ENCODE results near the gene TBCK. TPM values are rescaled to one million over a fixed set of nuclear protein-coding genes. Genes with fewer than 3 reads are reported as not detected.

The TBCK gene
- total and polyA plus RNA-seq, 2 experiments from 2014 or later, result 13.9 to 28.9 TPM

- TF ChIP-seq ZNF331 (CRISPR knock-in tag; IDR thresholded peaks at IDR 0.05; ENCODE audit: low read depth) (no peak), NANOG (IDR thresholded peaks at IDR 0.05; ENCODE audit: borderline replicate concordance) (no peak), EZH2phosphoT487 (IDR thresholded peaks at IDR 0.05; ENCODE audit: unreplicated experiment) (no peak), ZNF114 (CRISPR knock-in tag; IDR thresholded peaks at IDR 0.05) (no peak), STAT1 (IDR thresholded peaks at IDR 0.05; ENCODE audit: unreplicated experiment) (no peak), ETS1 (IDR thresholded peaks at IDR 0.05) (no peak)
- TF ChIP-seq, protein P1, sequence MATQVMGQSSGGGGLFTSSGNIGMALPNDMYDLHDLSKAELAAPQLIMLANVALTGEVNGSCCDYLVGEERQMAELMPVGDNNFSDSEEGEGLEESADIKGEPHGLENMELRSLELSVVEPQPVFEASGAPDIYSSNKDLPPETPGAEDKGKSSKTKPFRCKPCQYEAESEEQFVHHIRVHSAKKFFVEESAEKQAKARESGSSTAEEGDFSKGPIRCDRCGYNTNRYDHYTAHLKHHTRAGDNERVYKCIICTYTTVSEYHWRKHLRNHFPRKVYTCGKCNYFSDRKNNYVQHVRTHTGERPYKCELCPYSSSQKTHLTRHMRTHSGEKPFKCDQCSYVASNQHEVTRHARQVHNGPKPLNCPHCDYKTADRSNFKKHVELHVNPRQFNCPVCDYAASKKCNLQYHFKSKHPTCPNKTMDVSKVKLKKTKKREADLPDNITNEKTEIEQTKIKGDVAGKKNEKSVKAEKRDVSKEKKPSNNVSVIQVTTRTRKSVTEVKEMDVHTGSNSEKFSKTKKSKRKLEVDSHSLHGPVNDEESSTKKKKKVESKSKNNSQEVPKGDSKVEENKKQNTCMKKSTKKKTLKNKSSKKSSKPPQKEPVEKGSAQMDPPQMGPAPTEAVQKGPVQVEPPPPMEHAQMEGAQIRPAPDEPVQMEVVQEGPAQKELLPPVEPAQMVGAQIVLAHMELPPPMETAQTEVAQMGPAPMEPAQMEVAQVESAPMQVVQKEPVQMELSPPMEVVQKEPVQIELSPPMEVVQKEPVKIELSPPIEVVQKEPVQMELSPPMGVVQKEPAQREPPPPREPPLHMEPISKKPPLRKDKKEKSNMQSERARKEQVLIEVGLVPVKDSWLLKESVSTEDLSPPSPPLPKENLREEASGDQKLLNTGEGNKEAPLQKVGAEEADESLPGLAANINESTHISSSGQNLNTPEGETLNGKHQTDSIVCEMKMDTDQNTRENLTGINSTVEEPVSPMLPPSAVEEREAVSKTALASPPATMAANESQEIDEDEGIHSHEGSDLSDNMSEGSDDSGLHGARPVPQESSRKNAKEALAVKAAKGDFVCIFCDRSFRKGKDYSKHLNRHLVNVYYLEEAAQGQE (IDR thresholded peaks at IDR 0.05; ENCODE audit: unreplicated experiment), result no peak
- H3K4me3 Mint-ChIP-seq, result no peak overlapping the region
- H3K36me3 Mint-ChIP-seq (ENCODE audit: low read depth), result peaks cover 6% of the 10 kb centered on the region; the same call in 2 of the 3 replicates
- no peaks in the 10 kb centered on the region for H3K27me3 Mint-ChIP-seq (ENCODE audit: insufficient read depth, low read depth, poor library complexity)
- H3K4me1 Mint-ChIP-seq, result peaks cover 27% of the 10 kb centered on the region
- Histone ChIP-seq H3K9me2 (ENCODE audit: insufficient read depth) (peaks cover 11% of the 10 kb centered on the region; the same call in 1 of the 2 replicates), H3F3A (replicated peaks; ENCODE audit: low read depth) (no peaks in the 10 kb centered on the region), H3K4me3 (no peak overlapping the region), H3K4me2 (no peak overlapping the region), H3K4me1 (ENCODE audit: insufficient read depth) (no peaks in the 10 kb centered on the region), H3K79me2 (replicated peaks; ENCODE audit: insufficient read depth) (no peaks in the 10 kb centered on the region), H3K27ac (ENCODE audit: low read depth) (no peak overlapping the region), H3K36me3 (ENCODE audit: insufficient read depth) (no peaks in the 10 kb centered on the region), H3K27me3 (ENCODE audit: insufficient read depth) (no peaks in the 10 kb centered on the region), H4K20me1 (replicated peaks; ENCODE audit: insufficient read depth) (no peaks in the 10 kb centered on the region), H2AFZ (no peak overlapping the region)
- ATAC-seq, result no peak
- peaks cover 6% of the 10 kb centered on the region for H3K9me3 Mint-ChIP-seq
- DNase-seq (ENCODE audit: low spot score), result no peak
- H3K27ac Mint-ChIP-seq, result no peak overlapping the region
Measured at GRCh38 chr4:106034751-106035150, 281.3 kb downstream of the TBCK start.

DNA sequence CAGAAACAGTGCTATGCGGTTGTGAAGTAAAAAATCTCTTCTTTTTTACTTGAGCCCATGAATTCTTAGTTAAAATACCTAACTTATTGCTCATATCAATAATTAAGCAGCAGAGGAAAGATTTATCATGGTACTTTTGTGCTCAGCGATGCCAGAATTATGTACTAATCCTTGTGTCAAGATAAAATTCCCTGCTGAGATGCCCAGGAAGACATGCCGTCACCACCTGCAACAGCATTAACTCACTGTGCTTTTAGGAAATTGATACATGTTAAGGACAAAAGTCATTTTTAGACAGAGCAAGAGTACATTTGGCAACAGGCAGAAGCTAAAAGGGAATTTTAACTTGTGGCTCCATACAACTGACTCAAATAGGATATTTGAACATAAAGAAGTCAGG lies 281.8 kb downstream of the TBCK start:
- no peaks in the 10 kb centered on the region for H3K79me2 ChIP-seq (replicated peaks; ENCODE audit: insufficient read depth)
- no peaks in the 10 kb centered on the region for H3K36me3 ChIP-seq (ENCODE audit: insufficient read depth)
- no peaks in the 10 kb centered on the region for H3K4me1 ChIP-seq (ENCODE audit: insufficient read depth)
- no peaks in the 10 kb centered on the region for H3F3A ChIP-seq (replicated peaks; ENCODE audit: low read depth)
- peaks cover 11% of the 10 kb centered on the region; the same call in 1 of the 2 replicates for H3K9me2 ChIP-seq (ENCODE audit: insufficient read depth)
- H3K9me3 Mint-ChIP-seq, result peaks cover 11% of the 10 kb centered on the region
- H3K27me3 ChIP-seq (ENCODE audit: insufficient read depth), result no peaks in the 10 kb centered on the region
- H2AFZ ChIP-seq, result no peak overlapping the region
- H3K27ac ChIP-seq (ENCODE audit: low read depth), result no peak overlapping the region
- H3K27ac Mint-ChIP-seq, result no peak overlapping the region
- ATAC-seq (no peak), DNase-seq (ENCODE audit: low spot score) (no peak)
- no peaks in the 10 kb centered on the region for H4K20me1 ChIP-seq (replicated peaks; ENCODE audit: insufficient read depth)
- H3K4me3 ChIP-seq, result no peak overlapping the region
- no peaks in the 10 kb centered on the region for H3K27me3 Mint-ChIP-seq (ENCODE audit: insufficient read depth, low read depth, poor library complexity)
- no peak overlapping the region for H3K4me3 Mint-ChIP-seq
- no peak overlapping the region for H3K4me2 ChIP-seq
- peaks cover 27% of the 10 kb centered on the region for H3K4me1 Mint-ChIP-seq
- peaks cover 10% of the 10 kb centered on the region; the same call in 2 of the 3 replicates for H3K36me3 Mint-ChIP-seq (ENCODE audit: low read depth)
- TF ChIP-seq, protein P2, sequence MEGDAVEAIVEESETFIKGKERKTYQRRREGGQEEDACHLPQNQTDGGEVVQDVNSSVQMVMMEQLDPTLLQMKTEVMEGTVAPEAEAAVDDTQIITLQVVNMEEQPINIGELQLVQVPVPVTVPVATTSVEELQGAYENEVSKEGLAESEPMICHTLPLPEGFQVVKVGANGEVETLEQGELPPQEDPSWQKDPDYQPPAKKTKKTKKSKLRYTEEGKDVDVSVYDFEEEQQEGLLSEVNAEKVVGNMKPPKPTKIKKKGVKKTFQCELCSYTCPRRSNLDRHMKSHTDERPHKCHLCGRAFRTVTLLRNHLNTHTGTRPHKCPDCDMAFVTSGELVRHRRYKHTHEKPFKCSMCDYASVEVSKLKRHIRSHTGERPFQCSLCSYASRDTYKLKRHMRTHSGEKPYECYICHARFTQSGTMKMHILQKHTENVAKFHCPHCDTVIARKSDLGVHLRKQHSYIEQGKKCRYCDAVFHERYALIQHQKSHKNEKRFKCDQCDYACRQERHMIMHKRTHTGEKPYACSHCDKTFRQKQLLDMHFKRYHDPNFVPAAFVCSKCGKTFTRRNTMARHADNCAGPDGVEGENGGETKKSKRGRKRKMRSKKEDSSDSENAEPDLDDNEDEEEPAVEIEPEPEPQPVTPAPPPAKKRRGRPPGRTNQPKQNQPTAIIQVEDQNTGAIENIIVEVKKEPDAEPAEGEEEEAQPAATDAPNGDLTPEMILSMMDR (conservative IDR thresholded peaks at IDR 0.05; ENCODE audit: low read depth in 2 of 2), result no peak
- no peak for TF ChIP-seq ZNF331 (CRISPR knock-in tag; IDR thresholded peaks at IDR 0.05; ENCODE audit: low read depth)
- no peak for TF ChIP-seq STAT1 (IDR thresholded peaks at IDR 0.05; ENCODE audit: unreplicated experiment)
- TF ChIP-seq POLR2AphosphoS5 (IDR thresholded peaks at IDR 0.05; ENCODE audit: low read depth), result no peak
- no peak for TF ChIP-seq JUNB (IDR thresholded peaks at IDR 0.05; ENCODE audit: unreplicated experiment)
- TF ChIP-seq NANOG (IDR thresholded peaks at IDR 0.05; ENCODE audit: borderline replicate concordance), result no peak
- no peak for TF ChIP-seq EZH2 (IDR thresholded peaks at IDR 0.05; ENCODE audit: low read depth, unreplicated experiment)
- no peak for TF ChIP-seq ETS1 (IDR thresholded peaks at IDR 0.05)

Measured in GM23338 (cell line).